ENCODE results near the gene LRG1.

LRG1 gene

DNA sequence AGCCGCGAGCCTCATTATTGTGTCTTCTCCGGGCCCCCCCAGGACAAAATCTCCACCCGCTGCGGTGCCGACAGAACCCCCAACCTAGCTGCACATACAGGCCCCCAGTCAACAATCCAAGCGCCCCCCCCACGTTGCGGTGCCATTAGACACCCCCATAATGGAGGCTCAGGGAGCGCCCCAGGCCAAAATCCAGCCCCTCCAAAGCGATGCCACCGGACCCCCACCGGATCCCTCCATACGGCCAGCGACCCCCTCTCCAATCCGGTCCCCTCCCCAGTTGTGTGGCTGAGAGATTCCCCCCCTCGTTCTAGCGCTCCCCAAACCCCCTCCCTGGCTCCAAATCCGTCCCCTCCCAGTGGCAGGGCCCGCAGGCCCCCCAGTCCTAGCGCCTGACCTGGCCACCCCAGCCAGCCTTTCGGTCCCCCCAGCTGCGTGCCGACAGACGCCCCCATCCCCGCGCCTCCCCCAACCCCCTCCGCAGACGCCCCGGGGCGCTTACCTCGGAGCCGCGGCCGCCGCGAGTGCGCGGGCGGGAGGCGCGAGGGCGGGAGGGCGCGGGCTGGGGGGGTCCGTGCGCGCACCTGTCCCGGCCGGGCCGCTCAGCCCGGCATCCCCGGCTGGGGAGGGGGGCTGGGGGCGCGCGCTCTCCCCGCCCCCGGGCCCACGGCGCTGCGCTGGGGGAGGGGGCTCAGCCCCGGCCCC is 41.3 kb upstream of the LRG1 start (continued):
- TF ChIP-seq, protein P1, sequence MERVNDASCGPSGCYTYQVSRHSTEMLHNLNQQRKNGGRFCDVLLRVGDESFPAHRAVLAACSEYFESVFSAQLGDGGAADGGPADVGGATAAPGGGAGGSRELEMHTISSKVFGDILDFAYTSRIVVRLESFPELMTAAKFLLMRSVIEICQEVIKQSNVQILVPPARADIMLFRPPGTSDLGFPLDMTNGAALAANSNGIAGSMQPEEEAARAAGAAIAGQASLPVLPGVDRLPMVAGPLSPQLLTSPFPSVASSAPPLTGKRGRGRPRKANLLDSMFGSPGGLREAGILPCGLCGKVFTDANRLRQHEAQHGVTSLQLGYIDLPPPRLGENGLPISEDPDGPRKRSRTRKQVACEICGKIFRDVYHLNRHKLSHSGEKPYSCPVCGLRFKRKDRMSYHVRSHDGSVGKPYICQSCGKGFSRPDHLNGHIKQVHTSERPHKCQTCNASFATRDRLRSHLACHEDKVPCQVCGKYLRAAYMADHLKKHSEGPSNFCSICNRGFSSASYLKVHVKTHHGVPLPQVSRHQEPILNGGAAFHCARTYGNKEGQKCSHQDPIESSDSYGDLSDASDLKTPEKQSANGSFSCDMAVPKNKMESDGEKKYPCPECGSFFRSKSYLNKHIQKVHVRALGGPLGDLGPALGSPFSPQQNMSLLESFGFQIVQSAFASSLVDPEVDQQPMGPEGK (tag by site-specific recombination; IDR thresholded peaks at IDR 0.05), result peak; percentile 63
- TF ChIP-seq ZNF677 (tag by site-specific recombination; IDR thresholded peaks at IDR 0.05) (no peak), ZBTB21 (tag by site-specific recombination; IDR thresholded peaks at IDR 0.05) (no peak), ZNF335 (tag by site-specific recombination; conservative IDR thresholded peaks at IDR 0.05) (no peak), SCRT2 (tag by site-specific recombination; IDR thresholded peaks at IDR 0.05) (no peak)

GRCh38 chr19:4580021-4580901 is 40.4 kb upstream of the LRG1 start:
- H3K27ac ChIP-seq (ENCODE audit: extremely low read depth, low read depth, low read length), result no peak overlapping the region
- CTCF ChIA-PET, result interaction anchor here (0.6 to 2.9 kb wide), 3 partner anchors 12 to 56 kb away, joined by 5 to 12 read pairs (median 5); no protein-coding TSS in a partner anchor
- no peak overlapping the region; the same call in 1 of the 2 replicates for H3K4me3 ChIP-seq (ENCODE audit: low read depth, low read length)
- TF ChIP-seq, protein P2, sequence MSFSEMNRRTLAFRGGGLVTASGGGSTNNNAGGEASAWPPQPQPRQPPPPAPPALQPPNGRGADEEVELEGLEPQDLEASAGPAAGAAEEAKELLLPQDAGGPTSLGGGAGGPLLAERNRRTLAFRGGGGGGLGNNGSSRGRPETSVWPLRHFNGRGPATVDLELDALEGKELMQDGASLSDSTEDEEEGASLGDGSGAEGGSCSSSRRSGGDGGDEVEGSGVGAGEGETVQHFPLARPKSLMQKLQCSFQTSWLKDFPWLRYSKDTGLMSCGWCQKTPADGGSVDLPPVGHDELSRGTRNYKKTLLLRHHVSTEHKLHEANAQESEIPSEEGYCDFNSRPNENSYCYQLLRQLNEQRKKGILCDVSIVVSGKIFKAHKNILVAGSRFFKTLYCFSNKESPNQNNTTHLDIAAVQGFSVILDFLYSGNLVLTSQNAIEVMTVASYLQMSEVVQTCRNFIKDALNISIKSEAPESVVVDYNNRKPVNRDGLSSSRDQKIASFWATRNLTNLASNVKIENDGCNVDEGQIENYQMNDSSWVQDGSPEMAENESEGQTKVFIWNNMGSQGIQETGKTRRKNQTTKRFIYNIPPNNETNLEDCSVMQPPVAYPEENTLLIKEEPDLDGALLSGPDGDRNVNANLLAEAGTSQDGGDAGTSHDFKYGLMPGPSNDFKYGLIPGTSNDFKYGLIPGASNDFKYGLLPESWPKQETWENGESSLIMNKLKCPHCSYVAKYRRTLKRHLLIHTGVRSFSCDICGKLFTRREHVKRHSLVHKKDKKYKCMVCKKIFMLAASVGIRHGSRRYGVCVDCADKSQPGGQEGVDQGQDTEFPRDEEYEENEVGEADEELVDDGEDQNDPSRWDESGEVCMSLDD (tag by site-specific recombination; IDR thresholded peaks at IDR 0.05), result peak; percentile 83
- no peak for TF ChIP-seq ZBTB20 (tag by site-specific recombination; IDR thresholded peaks at IDR 0.05)
- no peak for TF ChIP-seq KLF9 (tag by site-specific recombination; IDR thresholded peaks at IDR 0.05; ENCODE audit: low read depth)
- TF ChIP-seq ZFP41 (tag by site-specific recombination; IDR thresholded peaks at IDR 0.05; ENCODE audit: borderline replicate concordance), result no peak
- TF ChIP-seq ZSCAN23 (tag by site-specific recombination; IDR thresholded peaks at IDR 0.05), result no peak
- no peak for TF ChIP-seq KLF16 (tag by site-specific recombination; IDR thresholded peaks at IDR 0.05)
- no peak for TF ChIP-seq ZSCAN30 (tag by site-specific recombination; IDR thresholded peaks at IDR 0.05)
- no peak for TF ChIP-seq ZNF311 (tag by site-specific recombination; IDR thresholded peaks at IDR 0.05; ENCODE audit: borderline replicate concordance)
- no peak for TF ChIP-seq ZNF423 (tag by site-specific recombination; IDR thresholded peaks at IDR 0.05)
- TF ChIP-seq ZNF366 (tag by site-specific recombination; conservative IDR thresholded peaks at IDR 0.05), result no peak
- no peak for TF ChIP-seq ZNF785 (tag by site-specific recombination; IDR thresholded peaks at IDR 0.05)
- TF ChIP-seq ZNF707 (tag by site-specific recombination; IDR thresholded peaks at IDR 0.05), result no peak
- TF ChIP-seq ZNF623 (tag by site-specific recombination; IDR thresholded peaks at IDR 0.05), result peak; percentile 92
- no peak for TF ChIP-seq KLF8 (tag by site-specific recombination; IDR thresholded peaks at IDR 0.05)
- TF ChIP-seq, protein P1 (tag by site-specific recombination; IDR thresholded peaks at IDR 0.05), result peak; percentile 89
- TF ChIP-seq ZNF521 (tag by site-specific recombination; IDR thresholded peaks at IDR 0.05), result no peak
- TF ChIP-seq ZNF19 (tag by site-specific recombination; IDR thresholded peaks at IDR 0.05; ENCODE audit: low read depth), result no peak
- TF ChIP-seq ZNF830 (tag by site-specific recombination; IDR thresholded peaks at IDR 0.05; ENCODE audit: low read depth), result no peak
- TF ChIP-seq ZNF585B (tag by site-specific recombination; IDR thresholded peaks at IDR 0.05), result no peak
- no peak for TF ChIP-seq ZNF302 (tag by site-specific recombination; IDR thresholded peaks at IDR 0.05; ENCODE audit: low read depth)
- TF ChIP-seq ZNF677 (tag by site-specific recombination; IDR thresholded peaks at IDR 0.05), result no peak
- TF ChIP-seq, protein P3, sequence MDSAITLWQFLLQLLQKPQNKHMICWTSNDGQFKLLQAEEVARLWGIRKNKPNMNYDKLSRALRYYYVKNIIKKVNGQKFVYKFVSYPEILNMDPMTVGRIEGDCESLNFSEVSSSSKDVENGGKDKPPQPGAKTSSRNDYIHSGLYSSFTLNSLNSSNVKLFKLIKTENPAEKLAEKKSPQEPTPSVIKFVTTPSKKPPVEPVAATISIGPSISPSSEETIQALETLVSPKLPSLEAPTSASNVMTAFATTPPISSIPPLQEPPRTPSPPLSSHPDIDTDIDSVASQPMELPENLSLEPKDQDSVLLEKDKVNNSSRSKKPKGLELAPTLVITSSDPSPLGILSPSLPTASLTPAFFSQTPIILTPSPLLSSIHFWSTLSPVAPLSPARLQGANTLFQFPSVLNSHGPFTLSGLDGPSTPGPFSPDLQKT (IDR thresholded peaks at IDR 0.05; ENCODE audit: borderline replicate concordance, low read depth, low read length), result no peak
- TF ChIP-seq GLI4 (tag by site-specific recombination; IDR thresholded peaks at IDR 0.05), result no peak
- TF ChIP-seq ZNF610 (tag by site-specific recombination; IDR thresholded peaks at IDR 0.05; ENCODE audit: borderline replicate concordance), result no peak
- TF ChIP-seq ZNF548 (tag by site-specific recombination; IDR thresholded peaks at IDR 0.05), result no peak

More at GRCh38 chr19:4580021-4580901, 40.4 kb upstream of the LRG1 start:
- no peaks in the 10 kb centered on the region; the same call in 1 of the 2 replicates for H3K4me1 ChIP-seq (ENCODE audit: control insufficient read depth, insufficient read depth, low read length)
- no peaks in the 10 kb centered on the region for H3K9me3 ChIP-seq (ENCODE audit: control insufficient read depth, insufficient read depth, low read depth, low read length)
- no peaks in the 10 kb centered on the region for H3K36me3 ChIP-seq (ENCODE audit: control insufficient read depth in 2 of 2, insufficient read depth in 1 of 2, low read length in 2 of 2)
- POLR2A ChIA-PET, result interaction anchor here (1.0 to 1.3 kb wide), 2 partner anchors 9 to 53 kb away, joined by 3 to 7 read pairs; no protein-coding TSS in a partner anchor
